NCI-H1417 treated with DMSO at 0.1 percent for 48 hours (cell line): ENCODE data around the gene DHRS3.

ENCODE experiments used
- DNase-seq: peaks from one replicate; lab custom pipeline; 2025; lab: John Stamatoyannopoulos, UW

The DHRS3 gene

DNA sequence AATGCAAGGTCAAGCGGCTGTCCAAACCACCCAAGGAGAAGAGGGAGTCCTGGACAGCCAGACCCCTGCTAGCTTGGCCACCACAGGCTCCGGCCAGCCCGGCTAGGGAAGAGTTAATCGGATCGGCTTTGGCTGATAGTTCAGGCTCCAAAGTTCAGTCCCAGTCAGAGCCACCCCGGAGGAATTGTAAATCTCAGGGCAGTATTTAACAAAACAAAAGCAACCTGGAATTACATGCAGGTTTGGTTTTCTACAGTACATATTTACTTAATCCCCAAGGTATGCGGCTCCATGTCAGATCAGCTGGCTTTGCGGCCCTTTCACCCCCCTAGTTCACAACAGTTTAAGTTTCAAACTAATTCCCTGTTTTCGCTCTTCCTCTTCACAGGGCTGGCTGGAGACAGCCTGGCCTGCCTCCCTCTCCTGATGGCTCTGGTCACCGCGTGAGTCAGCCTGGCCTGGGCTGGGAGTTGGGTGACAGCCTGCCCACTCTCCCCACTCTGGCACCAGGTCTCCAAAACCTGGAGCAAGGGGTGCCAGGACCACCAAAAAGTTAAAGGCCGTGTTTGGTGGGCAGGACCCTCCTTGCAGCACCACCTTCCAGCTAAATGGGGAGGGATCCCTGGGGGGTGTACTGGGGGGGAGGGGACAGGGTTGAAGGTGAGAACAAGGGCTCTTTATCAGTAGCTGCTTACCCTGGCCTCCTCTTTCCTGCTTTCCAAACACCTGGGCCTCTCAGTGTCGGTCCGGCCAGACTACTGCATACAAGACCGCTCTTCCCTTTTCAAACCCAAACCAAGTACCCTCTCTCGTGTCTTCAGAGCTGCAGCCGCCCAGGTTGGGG is 1.9 kb downstream of the DHRS3 start:
- DNase-seq, result no peak

- no peak for DNase-seq
Measured at GRCh38 chr1:12615159-12615864, 2.7 kb downstream of the DHRS3 start.

GRCh38 chr1:12614402-12615158 is 3.4 kb downstream of the DHRS3 start:
- no peak for DNase-seq

DNA sequence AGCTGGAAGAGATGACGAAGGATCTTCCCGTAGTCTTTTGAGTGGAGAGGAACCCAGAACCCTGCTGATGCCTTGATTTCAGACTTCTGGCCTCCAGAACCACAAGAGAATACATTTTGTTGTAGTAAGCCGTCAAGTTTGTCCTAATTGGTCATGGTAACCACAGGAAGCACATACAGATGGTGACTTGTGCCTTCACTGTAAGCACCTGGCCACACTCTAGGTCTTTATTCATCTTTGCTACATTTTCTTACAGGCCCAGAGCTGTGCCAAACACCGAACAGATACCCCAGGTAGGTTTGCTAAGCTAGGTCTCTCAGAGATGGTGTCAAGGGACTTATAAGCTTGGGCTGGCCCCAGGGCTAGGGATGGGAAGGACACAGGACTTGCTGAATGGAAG is 4.8 kb downstream of the DHRS3 start:
- no peak for DNase-seq

DNA sequence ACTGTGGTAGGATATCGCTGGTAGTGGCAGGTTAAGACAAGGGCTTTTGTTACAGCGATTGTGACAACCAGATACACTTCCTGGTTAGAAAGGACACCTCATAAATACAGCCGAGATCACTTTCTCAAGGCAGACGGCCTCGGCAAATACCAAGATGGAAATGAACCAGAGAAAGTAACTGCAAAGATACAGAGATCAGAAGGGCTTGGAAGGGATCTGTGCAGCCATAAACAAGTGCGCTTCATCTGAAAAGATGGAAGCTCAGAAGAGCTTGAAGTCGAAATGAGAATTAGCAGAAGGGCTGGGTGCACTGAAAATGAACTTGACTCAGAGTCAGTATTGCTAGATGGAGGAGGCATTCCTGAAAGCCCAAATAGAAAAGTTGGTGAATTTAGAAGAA is 7.1 kb downstream of the DHRS3 start:
- no peak for DNase-seq

DNA sequence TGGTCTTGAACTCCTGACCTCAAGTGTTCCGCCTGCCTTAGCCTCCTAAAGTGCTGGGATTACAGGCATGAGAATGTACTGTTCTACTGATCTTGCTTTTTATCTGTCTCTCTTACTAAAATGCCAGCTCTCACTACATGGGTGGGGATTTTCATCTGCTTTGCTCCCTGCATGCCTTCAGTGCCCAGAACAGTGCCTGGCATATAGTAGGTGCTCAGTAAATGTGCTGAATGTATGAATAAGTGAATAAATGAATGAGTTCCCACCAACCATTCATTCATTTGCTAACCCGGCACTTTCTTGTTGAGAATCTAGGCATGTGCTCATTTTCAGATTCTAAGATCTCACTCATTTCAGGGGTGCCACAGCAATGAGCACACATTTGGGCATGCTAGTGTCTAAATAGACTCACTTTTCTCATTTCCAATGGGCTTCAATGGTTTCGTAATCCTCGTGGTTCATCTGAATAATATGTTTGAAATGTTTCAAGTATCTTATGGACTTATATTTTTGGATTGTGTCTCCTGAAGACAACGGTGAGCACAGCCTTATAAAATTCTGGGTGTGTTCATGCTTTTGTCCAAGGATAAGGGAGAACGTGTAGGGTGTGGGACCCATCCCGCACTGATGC is 7.6 kb downstream of the DHRS3 start:
- DNase-seq, result no peak

DNA sequence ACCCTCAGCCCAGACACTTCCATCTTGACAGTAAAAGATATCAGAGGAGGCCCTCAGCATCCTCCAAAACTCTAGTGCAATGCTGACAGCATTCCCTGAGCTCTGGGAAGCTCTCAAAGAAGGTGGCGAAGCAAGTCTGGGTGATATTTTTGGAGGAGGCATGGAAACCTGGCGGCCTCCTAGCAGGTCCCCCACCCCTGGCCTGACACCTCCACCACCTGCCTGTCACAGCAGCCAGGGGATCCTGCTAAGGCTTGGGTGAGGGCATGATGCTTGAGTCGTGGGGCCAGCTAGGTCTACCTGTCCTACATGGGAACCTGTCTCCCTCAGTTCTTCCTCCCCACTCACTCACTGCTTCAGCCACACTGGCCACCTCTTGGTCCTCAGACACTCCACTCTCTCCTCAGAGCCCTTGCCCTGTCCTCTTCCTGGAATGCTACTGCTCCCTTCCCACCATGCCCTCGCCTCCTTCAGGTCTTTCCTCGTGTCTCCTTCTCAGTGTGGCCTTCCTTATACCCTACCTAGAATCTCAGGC is 8.5 kb downstream of the DHRS3 start:
- no peak for DNase-seq

DNA sequence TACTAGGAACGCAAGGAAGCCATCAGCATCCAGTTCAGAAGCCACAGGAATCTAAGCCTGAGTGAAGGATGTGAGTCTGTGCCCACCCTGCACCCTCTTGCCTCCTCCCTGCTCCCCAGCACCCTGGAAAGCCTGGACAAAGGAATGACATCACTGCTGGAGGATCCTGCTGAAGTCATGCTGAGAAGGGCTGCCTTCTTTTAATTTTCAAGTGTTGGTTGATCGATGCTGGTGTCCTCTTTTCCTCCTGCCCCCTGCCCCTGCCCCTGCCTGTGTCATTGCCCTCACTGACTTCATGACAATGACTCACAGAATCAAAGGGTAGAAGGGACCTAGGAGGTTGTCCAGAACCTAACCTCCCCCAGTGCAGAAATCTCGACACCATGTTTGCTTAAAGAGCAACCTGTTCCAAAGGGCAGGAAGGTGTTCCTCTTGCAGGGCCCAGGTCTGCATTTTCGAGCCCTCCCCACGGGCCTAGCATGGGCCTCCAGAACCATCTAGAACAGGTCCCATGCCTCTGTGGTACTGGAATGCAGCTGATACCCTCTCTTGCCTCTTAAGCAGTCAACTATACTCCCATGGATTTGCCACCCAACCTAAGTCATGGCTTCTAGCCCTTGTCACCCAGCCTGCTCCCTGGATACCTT is 9.6 kb downstream of the DHRS3 start:
- no peak for DNase-seq

- DNase-seq, result no peak
Measured at GRCh38 chr1:12607263-12607662, 10.7 kb downstream of the DHRS3 start.

- DNase-seq, result no peak
Measured at GRCh38 chr1:12604986-12605385, 13.0 kb downstream of the DHRS3 start.

DNA sequence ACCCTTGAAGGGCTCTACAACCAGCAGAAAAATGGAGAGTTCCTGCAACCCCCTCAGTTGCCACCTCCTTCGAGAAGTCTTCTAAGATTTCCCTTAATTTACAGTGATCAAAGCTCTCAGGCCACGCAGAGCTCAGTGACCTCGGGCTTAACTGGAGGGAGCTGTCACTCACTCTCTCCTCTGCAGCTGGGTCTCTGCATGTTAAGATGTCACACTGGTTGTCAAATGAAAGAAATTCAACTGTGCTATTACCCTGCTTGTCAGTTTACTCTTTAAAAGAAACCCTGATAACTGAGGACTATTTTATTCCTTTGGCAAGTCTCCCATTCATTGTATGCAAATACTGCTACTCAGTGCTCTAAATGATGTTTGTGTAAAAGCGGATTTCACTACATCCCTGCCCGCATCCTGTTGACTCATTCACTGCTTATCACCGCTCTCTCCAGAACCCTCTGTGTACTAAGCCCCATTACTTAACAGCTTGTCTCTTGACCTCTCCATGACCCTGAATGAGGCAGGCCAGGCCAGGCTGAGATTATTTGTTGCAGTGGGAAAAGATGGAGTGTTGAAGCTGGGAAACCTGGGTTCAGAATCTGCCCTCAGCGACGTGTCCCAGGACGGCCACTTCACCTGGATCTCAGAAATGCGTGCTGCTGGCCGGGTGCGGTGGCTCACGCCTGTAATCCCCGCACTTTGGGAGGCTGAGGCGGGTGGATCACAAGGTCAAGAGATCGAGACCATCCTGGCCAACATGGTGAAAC is 13.7 kb downstream of the DHRS3 start:
- DNase-seq, result no peak

- DNase-seq, result no peak
Measured at GRCh38 chr1:12603224-12603623, 14.8 kb downstream of the DHRS3 start.

GRCh38 chr1:12602659-12603024 is 15.4 kb downstream of the DHRS3 start:
- no peak for DNase-seq

DNA sequence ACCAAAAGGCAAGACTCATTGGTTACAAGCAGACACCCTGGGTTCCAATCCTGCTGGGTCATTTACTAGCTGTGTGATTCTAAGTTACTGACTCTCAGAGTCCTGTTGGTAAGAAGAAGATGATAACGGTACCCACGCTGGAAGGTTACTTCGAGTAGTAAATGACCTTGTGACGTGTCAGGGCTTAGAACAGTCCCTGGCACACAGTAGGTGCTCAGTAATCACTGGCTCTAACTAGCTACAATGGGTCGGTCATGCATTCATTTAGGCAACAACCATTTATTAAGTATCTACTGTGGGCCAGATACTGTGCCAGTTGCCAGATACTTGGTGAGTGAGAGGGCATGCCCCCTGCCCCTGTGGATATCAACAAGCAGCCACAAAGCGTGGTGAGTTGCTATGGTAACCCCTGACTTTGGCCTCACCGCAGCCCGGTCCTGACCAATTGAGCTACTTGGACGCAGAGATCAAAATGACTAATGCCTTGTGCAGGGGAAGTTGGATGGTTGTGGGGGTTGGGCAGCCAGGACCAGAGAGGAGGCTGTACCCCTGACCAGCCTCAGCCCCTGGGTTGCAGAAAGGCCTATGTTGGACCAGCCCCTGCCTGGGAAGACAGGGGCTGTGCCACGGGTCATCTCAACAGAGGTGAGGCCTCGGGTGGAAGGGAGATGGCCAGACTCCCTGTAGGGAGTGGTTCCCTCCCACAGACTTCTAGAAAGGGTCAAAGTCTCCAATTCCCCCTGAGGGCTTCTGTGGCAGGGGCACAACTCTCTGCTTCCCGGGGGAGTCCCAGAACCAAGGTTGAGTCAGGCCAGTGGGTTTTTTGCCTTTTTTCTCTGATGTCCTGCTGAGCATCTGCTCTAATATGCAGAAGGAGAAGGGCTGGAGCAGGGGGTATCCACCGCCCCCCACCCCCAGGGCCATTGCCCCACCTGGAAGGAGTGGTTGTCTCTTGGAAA is 16.0 kb downstream of the DHRS3 start:
- DNase-seq, result no peak

- no peak for DNase-seq
Measured at GRCh38 chr1:12600880-12601633, 17.0 kb downstream of the DHRS3 start.

DNA sequence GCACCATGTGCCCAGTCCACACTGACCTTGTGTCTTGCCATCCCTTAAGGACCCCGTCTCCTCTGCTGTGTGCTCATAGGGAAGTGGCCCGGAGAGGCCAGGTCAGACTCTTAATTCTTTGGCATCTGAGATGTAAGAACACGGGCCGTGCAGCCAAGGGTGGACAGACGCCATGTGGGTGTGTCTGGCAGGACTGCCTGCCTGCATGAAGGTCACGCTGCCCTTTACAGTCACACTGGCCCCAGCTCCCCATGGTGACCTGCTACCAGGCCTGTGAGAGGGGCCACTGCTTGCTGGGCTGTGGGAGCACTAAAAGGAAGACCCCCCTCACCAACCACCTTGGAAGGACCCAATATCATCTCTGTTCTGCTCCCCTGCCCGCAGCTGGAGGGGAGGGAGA is 17.7 kb downstream of the DHRS3 start:
- no peak for DNase-seq

DNA sequence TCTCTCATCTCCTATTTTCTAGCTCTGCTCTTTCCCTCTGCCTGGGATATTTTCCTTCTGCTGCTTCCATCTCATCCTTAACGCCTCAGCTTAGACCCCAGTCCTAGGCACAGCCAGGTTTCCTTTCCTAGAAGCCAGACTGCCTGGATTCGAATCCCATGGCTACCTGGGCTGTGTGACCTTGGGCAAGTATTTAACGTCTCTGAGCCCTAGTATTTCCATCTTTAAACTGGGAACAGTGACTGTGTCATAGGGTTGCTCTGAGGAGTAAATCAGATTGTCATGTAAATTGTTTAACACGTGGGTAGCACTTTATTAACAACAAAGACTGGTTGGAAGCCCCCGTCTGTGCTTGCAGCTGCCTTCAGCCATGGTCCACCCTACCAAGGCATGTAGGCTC is 18.4 kb downstream of the DHRS3 start:
- no peak for DNase-seq

DNA sequence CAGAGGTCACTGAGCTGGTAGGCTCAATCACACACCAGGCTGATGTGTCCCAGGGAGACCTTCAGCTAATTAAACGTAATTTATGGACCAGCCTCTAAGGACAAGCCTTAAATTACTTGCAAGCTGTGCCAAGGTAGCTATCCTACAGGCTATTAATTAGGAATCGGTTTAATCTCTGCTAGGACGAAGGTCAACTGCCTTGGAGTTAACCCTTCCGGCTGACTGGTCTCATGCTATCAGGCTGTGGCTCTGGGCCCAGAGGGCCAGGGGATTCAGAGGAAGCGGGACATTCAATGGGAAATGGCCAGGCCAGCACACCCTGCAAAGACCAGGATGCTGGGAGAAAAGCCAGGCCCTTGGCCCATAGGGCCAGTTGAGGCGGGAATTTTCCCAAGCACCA is 19.0 kb downstream of the DHRS3 start:
- DNase-seq, result no peak

GRCh38 chr1:12597792-12598191 is 20.2 kb downstream of the DHRS3 start:
- no peak for DNase-seq
